Activated CD8-positive, alpha-beta T cell treated with anti-CD3 and anti-CD28 coated beads for 36 hours (primary cell): Measurements from ENCODE around the gene DDHD1. TPM values are rescaled to one million over a fixed set of nuclear protein-coding genes. Genes with fewer than 3 reads are reported as not detected.
"Not testable (repeated sequence)": the region's sequence is repeated elsewhere in the genome, so short reads cannot be mapped to it uniquely, and the experiment has no call there.

ENCODE experiments used
- ATAC-seq: fragments of 200-7000 bp; cut with Tn5 transposase; one replicate; pipeline ENCODE4 v1.10.0; 2021; ENCODE audit warnings: mild to moderate bottlenecking, moderate library complexity
- CTCF ChIA-PET: fragments of 350-600 bp; sonication (Branson Sonifier 250); formaldehyde crosslinking; loops from one replicate; lab custom pipeline; 2021; ENCODE audit warnings: antibody characterized with exemption; lab: Charles Lee
- POLR2A ChIA-PET: fragments of 350-600 bp; sonication (Branson Sonifier 250); formaldehyde crosslinking; loops from one replicate; lab custom pipeline; 2021; ENCODE audit warnings: antibody characterized with exemption; lab: Charles Lee
- DNase-seq: peaks from one replicate; pipeline ENCODE4 v3.0.0-alpha.2; 2020
- H3K27ac Mint-ChIP-seq: one replicate; pipeline ENCODE4 v1.8.0; 2021; ENCODE audit warnings: mild to moderate bottlenecking, mixed read lengths
- H3K27me3 Mint-ChIP-seq: one replicate; pipeline ENCODE4 v1.8.0; 2021; ENCODE audit warnings: mixed read lengths
- H3K36me3 Mint-ChIP-seq: one replicate; pipeline ENCODE4 v1.8.0; 2021; ENCODE audit warnings: low read depth, mixed read lengths
- H3K4me1 Mint-ChIP-seq: one replicate; pipeline ENCODE4 v1.8.0; 2021; ENCODE audit warnings: low read depth, mixed read lengths
- H3K4me3 Mint-ChIP-seq: one replicate; pipeline ENCODE4 v1.8.0; 2021; ENCODE audit warnings: mild to moderate bottlenecking, moderate library complexity, mixed read lengths
- H3K9me3 Mint-ChIP-seq: one replicate; pipeline ENCODE4 v1.8.0; 2021; ENCODE audit warnings: mixed read lengths
- CTCF ChIP-seq: fragments of 200-600 bp; IDR thresholded peaks from one replicate; pipeline ENCODE4 v1.8.0; 2022; ENCODE audit warnings: antibody characterized with exemption, mild to moderate bottlenecking
- intact Hi-C: fragments of 100-400 bp; cut with micrococcal nuclease; formaldehyde crosslinking; loops from one replicate; pipeline ENCODE4 v1.10.0; 2022
- total RNA-seq, 2 experiments: library from RNA; stranded (reverse); gene quantifications; one replicate each; pipeline ENCODE4 v1.2.3, GENCODE V29; 2021

The DDHD1 gene
- total RNA-seq, 2 experiments from 2014 or later, result 35.5 to 41.5 TPM

- no peak for TF ChIP-seq CTCF
- Mint-ChIP-seq H3K27ac (no peak overlapping the region), H3K36me3 (peaks cover 75% of the 10 kb centered on the region), H3K9me3 (peaks cover 41% of the 10 kb centered on the region), H3K4me3 (no peak overlapping the region), H3K27me3 (no peaks in the 10 kb centered on the region), H3K4me1 (peaks cover 43% of the 10 kb centered on the region)
- ATAC-seq (no peak), DNase-seq (no peak)
- POLR2A ChIA-PET, result interaction anchor here (1.0 to 1.3 kb wide), 2 partner anchors 11 to 15 kb away, joined by 3 to 4 read pairs; no protein-coding TSS in a partner anchor
- intact Hi-C loops, result no loop called here
- CTCF ChIA-PET, result no interaction called here
These were observed 15.4 kb downstream of the DDHD1 start for GRCh38 chr14:53137568-53138203.

- H3K27me3 Mint-ChIP-seq, result not testable (repeated sequence)
- H3K4me1 Mint-ChIP-seq, result peaks cover 41% of the 10 kb centered on the region
These were observed 22.6 kb downstream of the DDHD1 start for GRCh38 chr14:53130491-53130890.

GRCh38 chr14:53128303-53129028, 24.7 kb downstream of the DDHD1 start:
- ATAC-seq, result peak; percentile 27
- no peak for TF ChIP-seq CTCF
- peaks cover 39% of the 10 kb centered on the region for H3K4me1 Mint-ChIP-seq
- intact Hi-C loops, result no loop called here
- no peak overlapping the region for H3K4me3 Mint-ChIP-seq
- H3K27ac Mint-ChIP-seq, result peak overlapping the region; percentile 38
- no peaks in the 10 kb centered on the region for H3K27me3 Mint-ChIP-seq
- ChIA-PET CTCF (no interaction called here), POLR2A (interaction anchor here (0.5 to 1.6 kb wide), 2 partner anchors 24 to 38 kb away, joined by 3 to 8 read pairs; no protein-coding TSS in a partner anchor)
- DNase-seq, result no peak
- peaks cover 10% of the 10 kb centered on the region for H3K36me3 Mint-ChIP-seq
- H3K9me3 Mint-ChIP-seq, result peaks cover 5% of the 10 kb centered on the region

More at GRCh38 chr14:53130491-53130890, 22.6 kb downstream of the DDHD1 start:
- H3K4me3 Mint-ChIP-seq, POLR2A ChIA-PET, CTCF ChIA-PET, intact Hi-C loops, H3K9me3 Mint-ChIP-seq, DNase-seq, ATAC-seq, H3K27ac Mint-ChIP-seq: not testable (repeated sequence)
- H3K36me3 Mint-ChIP-seq, result peaks cover 16% of the 10 kb centered on the region

DNA sequence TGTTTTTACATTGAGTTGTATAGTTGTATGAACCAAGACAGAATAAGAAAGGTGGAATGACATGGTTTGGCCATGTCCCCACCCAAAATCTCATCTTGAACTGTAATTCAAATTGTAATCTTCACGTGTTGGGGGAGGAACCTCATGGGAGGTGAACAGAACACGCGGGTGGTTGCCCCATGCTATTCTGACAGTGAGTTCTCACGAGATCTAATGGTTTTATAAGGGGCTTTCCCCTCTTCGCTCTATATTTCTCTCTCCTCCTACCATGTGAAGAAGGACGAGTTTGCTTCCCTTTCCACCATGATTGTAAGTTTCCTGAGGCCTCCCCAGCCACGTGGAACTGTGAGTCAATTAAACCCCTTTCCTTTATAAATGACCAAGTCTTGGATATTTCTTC, 25.3 kb downstream of the DDHD1 start:
- Mint-ChIP-seq H3K36me3 (peaks cover 13% of the 10 kb centered on the region), H3K27ac (peak overlapping the region; percentile 73), H3K9me3 (peaks cover 5% of the 10 kb centered on the region), H3K4me1 (peaks cover 39% of the 10 kb centered on the region), H3K27me3 (no peaks in the 10 kb centered on the region), H3K4me3 (no peak overlapping the region)
- ChIA-PET CTCF (interaction anchor here (1.0 to 1.3 kb wide), 3 partner anchors 15 to 18 kb away, joined by 3 to 4 read pairs (median 4); no protein-coding TSS in a partner anchor), POLR2A (interaction anchor here (0.5 to 1.6 kb wide), 3 partner anchors 25 to 480 kb away, joined by 3 to 8 read pairs (median 3); no protein-coding TSS in a partner anchor)
- peak; percentile 55 for ATAC-seq
- TF ChIP-seq CTCF, result no peak
- intact Hi-C loops, result no loop called here
- DNase-seq, result no peak

GRCh38 chr14:53127151-53127550, 26.0 kb downstream of the DDHD1 start:
- POLR2A ChIA-PET, result interaction anchor here (0.6 to 1.6 kb wide), 5 partner anchors 11 to 479 kb away, joined by 3 to 8 read pairs (median 3); no protein-coding TSS in a partner anchor
- H3K4me1 Mint-ChIP-seq, result peaks cover 39% of the 10 kb centered on the region
- CTCF ChIA-PET, result interaction anchor here (1.0 to 1.3 kb wide), 5 partner anchors 10 to 21 kb away, joined by 3 to 4 read pairs (median 4); no protein-coding TSS in a partner anchor
- DNase-seq, result no peak
- ATAC-seq, result no peak
- no peaks in the 10 kb centered on the region for H3K27me3 Mint-ChIP-seq
- peaks cover 16% of the 10 kb centered on the region for H3K36me3 Mint-ChIP-seq
- intact Hi-C loops, result no loop called here
- peak overlapping the region; percentile 75 for H3K27ac Mint-ChIP-seq
- H3K4me3 Mint-ChIP-seq, result peak overlapping the region; percentile 54
- TF ChIP-seq CTCF, result no peak
- H3K9me3 Mint-ChIP-seq, result peaks cover 5% of the 10 kb centered on the region
